GM21515 (cell line): ENCODE measurements around the gene ADAMTSL5.
"Not testable (repeated sequence)": the region's sequence is repeated elsewhere in the genome, so short reads cannot be mapped to it uniquely, and the experiment has no call there.

Source experiments
- ATAC-seq: cut with Tn5 transposase; IDR thresholded peaks from one replicate; pipeline ENCODE4 v1.9.1; 2021; ENCODE audit not compliant: unreplicated experiment

Gene ADAMTSL5

GRCh38 chr19:1512671-1513498 is at the start of gene ADAMTSL5:
Gene ADAMTSL5, minus strand, starts transcription at chr19:1513019. Its CDS starts 2,076 bp downstream, at chr19:1510943.
- no peak for ATAC-seq

- ATAC-seq: no peak
Observed at GRCh38 chr19:1561236-1561842, 48.5 kb upstream of the ADAMTSL5 start.

- no peak for ATAC-seq
Observed at GRCh38 chr19:1560286-1560882, 47.6 kb upstream of the ADAMTSL5 start.

GRCh38 chr19:1558552-1558951 is 45.7 kb upstream of the ADAMTSL5 start:
- ATAC-seq: no peak

GRCh38 chr19:1556390-1557070 is 43.7 kb upstream of the ADAMTSL5 start:
- no peak for ATAC-seq

GRCh38 chr19:1555487-1556389 is 42.9 kb upstream of the ADAMTSL5 start:
- ATAC-seq: no peak

GRCh38 chr19:1554968-1555367 is 42.1 kb upstream of the ADAMTSL5 start:
- ATAC-seq: no peak

GRCh38 chr19:1553415-1553814 is 40.6 kb upstream of the ADAMTSL5 start:
- no peak for ATAC-seq

- ATAC-seq: no peak
Observed at GRCh38 chr19:1551068-1552040, 38.5 kb upstream of the ADAMTSL5 start.

- no peak for ATAC-seq
Observed at GRCh38 chr19:1549332-1549945, 36.6 kb upstream of the ADAMTSL5 start.

GRCh38 chr19:1540365-1540925 is 27.6 kb upstream of the ADAMTSL5 start:
- ATAC-seq: no peak

GRCh38 chr19:1539749-1540148 is 26.9 kb upstream of the ADAMTSL5 start:
- ATAC-seq: not testable (repeated sequence)

- ATAC-seq: no peak
Observed at GRCh38 chr19:1538978-1539377, 26.2 kb upstream of the ADAMTSL5 start.

GRCh38 chr19:1535699-1536098 is 22.9 kb upstream of the ADAMTSL5 start:
- not testable (repeated sequence) for ATAC-seq

- no peak for ATAC-seq
Observed at GRCh38 chr19:1534972-1535371, 22.2 kb upstream of the ADAMTSL5 start.

GRCh38 chr19:1533510-1534150 is 20.8 kb upstream of the ADAMTSL5 start:
- ATAC-seq: no peak

- ATAC-seq: no peak
Observed at GRCh38 chr19:1532003-1532402, 19.2 kb upstream of the ADAMTSL5 start.

GRCh38 chr19:1531587-1531986 is 18.8 kb upstream of the ADAMTSL5 start:
- no peak for ATAC-seq
